Thoracic aorta (tissue), 2 donors: ENCODE results near the gene SEZ6. TPM values are rescaled to one million over a fixed set of nuclear protein-coding genes. Genes with fewer than 3 reads are reported as not detected.

Experiments used
- ATAC-seq: fragments of 150-250 bp; one replicate; pipeline ENCODE4 v1.8.0; 2017; ENCODE audit warnings: low read depth; ENCODE audit not compliant: insufficient number of reproducible peaks, low FRiP score
- DNase-seq: peaks from one replicate; pipeline ENCODE4 v3.0.0-alpha.2; 2020; ENCODE audit warnings: low spot score
- H3K27ac ChIP-seq, 2 donors: fragments of 200-600 bp; sonication (generic); 1 replicate in 1 of 2; 2 replicates in 1 of 2; pipeline ENCODE4 v1.5.1; 2016; ENCODE audit warnings: mild to moderate bottlenecking in 2 of 2, moderate library complexity in 2 of 2
- H3K27me3 ChIP-seq: fragments of 200-600 bp; sonication (generic); replicated peaks from 2 replicates; pipeline ENCODE4 v1.6.0; 2016; ENCODE audit warnings: mild to moderate bottlenecking; ENCODE audit not compliant: insufficient read depth
- H3K36me3 ChIP-seq: fragments of 200-600 bp; sonication (generic); one replicate; pipeline ENCODE4 v1.5.1; 2016
- H3K4me1 ChIP-seq, 2 donors: fragments of 200-600 bp; sonication (generic); 1 replicate in 1 of 2; 2 replicates in 1 of 2; pipeline versions ENCODE4 v1.5.1 to v1.6.0; 2016; ENCODE audit warnings: low read depth in 2 of 2, mild to moderate bottlenecking in 1 of 2; ENCODE audit not compliant: control insufficient read depth in 1 of 2
- H3K4me3 ChIP-seq: fragments of 200-600 bp; sonication (generic); 2 replicates; pipeline ENCODE4 v1.5.1; 2016; ENCODE audit warnings: mild to moderate bottlenecking
- H3K9me3 ChIP-seq: fragments of 200-600 bp; sonication (generic); 2 replicates; pipeline ENCODE4 v1.5.1; 2016
- CTCF ChIP-seq: fragments of 200-600 bp; sonication (generic); IDR thresholded peaks from one replicate; pipeline ENCODE4 v1.5.1; 2019; ENCODE audit warnings: antibody characterized with exemption
- total RNA-seq, 2 donors: library from RNA; depleted of rRNA; stranded (reverse); fragments of >200 nt; gene quantifications; one replicate each; pipeline versions ENCODE4 v1.1.0 to v1.2.3, GENCODE V29; 2016

SEZ6 gene
- not detected for total RNA-seq

- DNase-seq (no peak), ATAC-seq (no peak)
- no peaks in the 10 kb centered on the region for H3K4me1 ChIP-seq
- no peaks in the 10 kb centered on the region for H3K9me3 ChIP-seq
- H3K27ac ChIP-seq = no peak within 1 kb of the TSS
- peaks cover 6% of the 10 kb centered on the region for H3K27me3 ChIP-seq
- H3K4me3 ChIP-seq = no peak within 1 kb of the TSS
- peak; percentile 49 for TF ChIP-seq CTCF
- H3K36me3 ChIP-seq = no peaks in the 10 kb centered on the region
These were observed at the start of gene SEZ6 for GRCh38 chr17:29005936-29006511. SEZ6 (minus strand) TSS chr17:29006033; CDS start chr17:29005869, 164 bp downstream.

- no peaks in the 10 kb centered on the region for H3K27me3 ChIP-seq
- TF ChIP-seq CTCF = no peak
- ATAC-seq (no peak), DNase-seq (no peak)
- H3K27ac ChIP-seq = no peak overlapping the region
- H3K4me1 ChIP-seq = no peaks in the 10 kb centered on the region
- no peak overlapping the region for H3K4me3 ChIP-seq
- no peaks in the 10 kb centered on the region for H3K36me3 ChIP-seq
- H3K9me3 ChIP-seq = no peaks in the 10 kb centered on the region
These were observed 49.0 kb upstream of the SEZ6 start for GRCh38 chr17:29054835-29055234.

- Histone ChIP-seq H3K27ac (no peak overlapping the region), H3K36me3 (no peaks in the 10 kb centered on the region), H3K4me1 (no peaks in the 10 kb centered on the region), H3K4me3 (no peak overlapping the region), H3K9me3 (no peaks in the 10 kb centered on the region), H3K27me3 (no peaks in the 10 kb centered on the region)
- no peak for ATAC-seq
- DNase-seq = no peak
- TF ChIP-seq CTCF = no peak
These were observed 45.9 kb upstream of the SEZ6 start for GRCh38 chr17:29051731-29052130.

- Histone ChIP-seq H3K36me3 (no peaks in the 10 kb centered on the region), H3K9me3 (no peaks in the 10 kb centered on the region), H3K27me3 (no peaks in the 10 kb centered on the region), H3K4me1 (no peaks in the 10 kb centered on the region), H3K27ac (no peak overlapping the region), H3K4me3 (no peak overlapping the region)
- no peak for DNase-seq
- TF ChIP-seq CTCF = no peak
- ATAC-seq = no peak
These were observed 45.4 kb upstream of the SEZ6 start for GRCh38 chr17:29051194-29051593.

- Histone ChIP-seq H3K4me1 (no peaks in the 10 kb centered on the region), H3K27ac (no peak overlapping the region), H3K9me3 (no peaks in the 10 kb centered on the region), H3K4me3 (no peak overlapping the region), H3K36me3 (no peaks in the 10 kb centered on the region), H3K27me3 (no peaks in the 10 kb centered on the region)
- ATAC-seq (no peak), DNase-seq (no peak)
- TF ChIP-seq CTCF = no peak
These were observed 44.3 kb upstream of the SEZ6 start for GRCh38 chr17:29050176-29050575.
